ENCODE measurements around the gene SUMF1. TPM values are rescaled to one million over a fixed set of nuclear protein-coding genes. Genes with fewer than 3 reads are reported as not detected.

Gene SUMF1
- total RNA-seq, 2 experiments from 2014 or later = 3.5 to 4.9 TPM

- Mint-ChIP-seq H3K27ac (peak overlapping the region; percentile 92), H3K27me3 (no peaks in the 10 kb centered on the region), H3K4me3 (peak overlapping the region; percentile 74), H3K9me3 (ENCODE audit: low read depth) (no peaks in the 10 kb centered on the region), H3K36me3 (ENCODE audit: low read depth) (peaks cover 5% of the 10 kb centered on the region), H3K4me1 (peaks cover 17% of the 10 kb centered on the region)
- ATAC-seq (no peak), DNase-seq (no peak)
- ChIA-PET POLR2A (interaction anchor here (0.5 to 1.7 kb wide), 3 partner anchors 70 to 143 kb away, joined by 3 to 5 read pairs (median 4); no protein-coding TSS in a partner anchor), CTCF (interaction anchor here (0.8 to 4.0 kb wide), 21 partner anchors 9 to 359 kb away, joined by 3 to 59 read pairs (median 5); partner anchors contain the start of genes ITPR1 and SUMF1)
- intact Hi-C loops (cut with DNase I, micrococcal nuclease) = loop anchor here (1.0 to 5.0 kb wide), 16 partner anchors 35 to 770 kb away; partner anchors contain the start of genes ITPR1 (in 2 of the 2), SUMF1 (in 2 of the 2), ARL8B (in 1 of the 2) and SETMAR (in 1 of the 2)
These were observed 115.2 kb downstream of the SUMF1 start for GRCh38 chr3:4351872-4352271.

GRCh38 chr3:4351164-4351855, 115.8 kb downstream of the SUMF1 start:
- peak overlapping the region; percentile 92 for H3K27ac Mint-ChIP-seq
- intact Hi-C loops (cut with DNase I, micrococcal nuclease) = loop anchor here (1.0 to 5.0 kb wide), 16 partner anchors 36 to 771 kb away; partner anchors contain the start of genes ITPR1 (in 2 of the 2), SUMF1 (in 2 of the 2), ARL8B (in 1 of the 2) and SETMAR (in 1 of the 2)
- ATAC-seq (peak; percentile 88), DNase-seq (peak; percentile 55)
- peak overlapping the region; percentile 74 for H3K4me3 Mint-ChIP-seq
- ChIA-PET CTCF (interaction anchor here (0.6 to 4.0 kb wide), 66 partner anchors 9 to 1170 kb away, joined by 3 to 59 read pairs (median 4); partner anchors contain the start of genes ITPR1 and SUMF1), POLR2A (interaction anchor here (0.5 to 1.7 kb wide), 10 partner anchors 58 to 1222 kb away, joined by 3 to 7 read pairs (median 4); partner anchors contain the start of gene ITPR1)
- peaks cover 17% of the 10 kb centered on the region for H3K4me1 Mint-ChIP-seq
- no peaks in the 10 kb centered on the region for H3K9me3 Mint-ChIP-seq (ENCODE audit: low read depth)
- H3K27me3 Mint-ChIP-seq = no peaks in the 10 kb centered on the region
- peaks cover 5% of the 10 kb centered on the region for H3K36me3 Mint-ChIP-seq (ENCODE audit: low read depth)

- Mint-ChIP-seq H3K36me3 (ENCODE audit: low read depth) (peaks cover 5% of the 10 kb centered on the region), H3K4me3 (peak overlapping the region; percentile 74), H3K9me3 (ENCODE audit: low read depth) (no peaks in the 10 kb centered on the region), H3K4me1 (peaks cover 17% of the 10 kb centered on the region), H3K27ac (peak overlapping the region; percentile 48), H3K27me3 (no peaks in the 10 kb centered on the region)
- DNase-seq (peak; percentile 66), ATAC-seq (peak; percentile 67)
- intact Hi-C loops (cut with DNase I, micrococcal nuclease) = loop anchor here (1.0 to 5.0 kb wide), 16 partner anchors 37 to 772 kb away; partner anchors contain the start of genes ITPR1 (in 2 of the 2), SUMF1 (in 2 of the 2), ARL8B (in 1 of the 2) and SETMAR (in 1 of the 2)
- ChIA-PET POLR2A (interaction anchor here (0.6 to 1.3 kb wide), 8 partner anchors 58 to 1221 kb away, joined by 3 to 7 read pairs (median 4); partner anchors contain the start of genes ITPR1 and SUMF1), CTCF (interaction anchor here (0.6 to 4.0 kb wide), 69 partner anchors 8 to 1169 kb away, joined by 3 to 59 read pairs (median 4); partner anchors contain the start of genes ITPR1 and SUMF1)
These were observed 116.3 kb downstream of the SUMF1 start for GRCh38 chr3:4350789-4351163.

GRCh38 chr3:4343258-4343657, 123.8 kb downstream of the SUMF1 start:
- H3K27ac Mint-ChIP-seq = no peak overlapping the region
- H3K9me3 Mint-ChIP-seq (ENCODE audit: low read depth) = no peaks in the 10 kb centered on the region
- H3K4me3 Mint-ChIP-seq = no peak overlapping the region
- DNase-seq = no peak
- CTCF ChIA-PET = interaction anchor here (0.6 to 2.5 kb wide), 6 partner anchors 8 to 226 kb away, joined by 3 to 11 read pairs (median 4); no protein-coding TSS in a partner anchor
- intact Hi-C loops (cut with DNase I, micrococcal nuclease) = no loop called here
- H3K4me1 Mint-ChIP-seq = no peaks in the 10 kb centered on the region
- POLR2A ChIA-PET = no interaction called here
- H3K36me3 Mint-ChIP-seq (ENCODE audit: low read depth) = peaks cover 2% of the 10 kb centered on the region
- no peaks in the 10 kb centered on the region for H3K27me3 Mint-ChIP-seq
- ATAC-seq = no peak

- Mint-ChIP-seq H3K4me1 (no peaks in the 10 kb centered on the region), H3K27ac (no peak overlapping the region), H3K4me3 (no peak overlapping the region), H3K36me3 (ENCODE audit: low read depth) (no peaks in the 10 kb centered on the region), H3K27me3 (no peaks in the 10 kb centered on the region), H3K9me3 (ENCODE audit: low read depth) (no peaks in the 10 kb centered on the region)
- ATAC-seq (no peak), DNase-seq (no peak)
- intact Hi-C loops (cut with DNase I, micrococcal nuclease) = no loop called here
- POLR2A ChIA-PET = no interaction called here
- CTCF ChIA-PET = interaction anchor here (1.0 to 2.5 kb wide), 2 partner anchors 10 to 70 kb away, joined by 4 to 13 read pairs; no protein-coding TSS in a partner anchor
These were observed 125.8 kb downstream of the SUMF1 start for GRCh38 chr3:4341336-4341675.

- H3K27ac Mint-ChIP-seq = peak overlapping the region; percentile 1
- H3K4me3 Mint-ChIP-seq = no peak overlapping the region
- ChIA-PET CTCF (interaction anchor here (1.0 to 2.5 kb wide), 2 partner anchors 10 to 70 kb away, joined by 4 to 13 read pairs; no protein-coding TSS in a partner anchor), POLR2A (no interaction called here)
- intact Hi-C loops (cut with DNase I, micrococcal nuclease) = no loop called here
- no peak for DNase-seq
- H3K27me3 Mint-ChIP-seq = no peaks in the 10 kb centered on the region
- H3K4me1 Mint-ChIP-seq = no peaks in the 10 kb centered on the region
- no peak for ATAC-seq
- no peaks in the 10 kb centered on the region for H3K9me3 Mint-ChIP-seq (ENCODE audit: low read depth)
- H3K36me3 Mint-ChIP-seq (ENCODE audit: low read depth) = no peaks in the 10 kb centered on the region
These were observed 126.4 kb downstream of the SUMF1 start for GRCh38 chr3:4340411-4341335.

GRCh38 chr3:4340077-4340410, 127.0 kb downstream of the SUMF1 start:
- H3K9me3 Mint-ChIP-seq (ENCODE audit: low read depth) = no peaks in the 10 kb centered on the region
- no peaks in the 10 kb centered on the region for H3K36me3 Mint-ChIP-seq (ENCODE audit: low read depth)
- H3K27ac Mint-ChIP-seq = no peak overlapping the region
- DNase-seq = no peak
- POLR2A ChIA-PET = no interaction called here
- no peaks in the 10 kb centered on the region for H3K4me1 Mint-ChIP-seq
- no peaks in the 10 kb centered on the region for H3K27me3 Mint-ChIP-seq
- ATAC-seq = no peak
- CTCF ChIA-PET = interaction anchor here (2.5 kb wide), 1 partner anchor 11 kb away, joined by 13 read pairs; no protein-coding TSS in a partner anchor
- intact Hi-C loops (cut with DNase I, micrococcal nuclease) = no loop called here
- no peak overlapping the region for H3K4me3 Mint-ChIP-seq

- no peak for DNase-seq
- Mint-ChIP-seq H3K36me3 (ENCODE audit: low read depth) (no peaks in the 10 kb centered on the region), H3K27me3 (no peaks in the 10 kb centered on the region), H3K27ac (no peak overlapping the region), H3K4me3 (no peak overlapping the region), H3K9me3 (ENCODE audit: low read depth) (no peaks in the 10 kb centered on the region), H3K4me1 (no peaks in the 10 kb centered on the region)
- intact Hi-C loops (cut with DNase I, micrococcal nuclease) = no loop called here
- ChIA-PET POLR2A (no interaction called here), CTCF (interaction anchor here (0.9 kb wide), 1 partner anchor 11 kb away, joined by 3 read pairs; no protein-coding TSS in a partner anchor)
- no peak for ATAC-seq
These were observed 128.3 kb downstream of the SUMF1 start for GRCh38 chr3:4338751-4339150.

GRCh38 chr3:4336850-4337546, 130.1 kb downstream of the SUMF1 start:
- no peaks in the 10 kb centered on the region for H3K9me3 Mint-ChIP-seq (ENCODE audit: low read depth)
- ATAC-seq = no peak
- H3K4me3 Mint-ChIP-seq = no peak overlapping the region
- H3K36me3 Mint-ChIP-seq (ENCODE audit: low read depth) = no peaks in the 10 kb centered on the region
- intact Hi-C loops (cut with DNase I, micrococcal nuclease) = no loop called here
- no peak for DNase-seq
- POLR2A ChIA-PET = no interaction called here
- H3K4me1 Mint-ChIP-seq = no peaks in the 10 kb centered on the region
- CTCF ChIA-PET = no interaction called here
- H3K27ac Mint-ChIP-seq = no peak overlapping the region
- no peaks in the 10 kb centered on the region for H3K27me3 Mint-ChIP-seq

GRCh38 chr3:4335840-4336562, 131.1 kb downstream of the SUMF1 start:
- Mint-ChIP-seq H3K9me3 (ENCODE audit: low read depth) (no peaks in the 10 kb centered on the region), H3K27ac (no peak overlapping the region), H3K27me3 (no peaks in the 10 kb centered on the region), H3K4me1 (no peaks in the 10 kb centered on the region), H3K36me3 (ENCODE audit: low read depth) (no peaks in the 10 kb centered on the region), H3K4me3 (no peak overlapping the region)
- ChIA-PET CTCF (interaction anchor here (0.9 kb wide), 1 partner anchor 297 kb away, joined by 4 read pairs; no protein-coding TSS in a partner anchor), POLR2A (no interaction called here)
- intact Hi-C loops (cut with DNase I, micrococcal nuclease) = no loop called here
- ATAC-seq = no peak
- no peak for DNase-seq
